GM12878 (cell line): Measurements from ENCODE around the gene GTPBP6.
"Not testable (repeated sequence)": the region's sequence is repeated elsewhere in the genome, so short reads cannot be mapped to it uniquely, and the experiment has no call there.

Experiments used
- HDGF ChIP-seq: fragments of 450-650 bp; IDR thresholded peaks from 2 replicates; pipeline ENCODE4 v1.6.1; 2016; ENCODE audit warnings: antibody characterized with exemption
- NFYA ChIP-seq: IDR thresholded peaks from 2 replicates; pipeline ENCODE4 v1.6.1; 2011; ENCODE audit warnings: low read depth, mild to moderate bottlenecking, low read length, improper control_type of control experiment, borderline replicate concordance

- not testable (repeated sequence) for TF ChIP-seq HDGF, NFYA
Measured at GRCh38 chrX:305781-306613, 12.6 kb downstream of the GTPBP6 start.
